Measurements from ENCODE around the gene SMTNL2.
"Not testable (repeated sequence)": the region's sequence is repeated elsewhere in the genome, so short reads cannot be mapped to it uniquely, and the experiment has no call there.

SMTNL2 gene

DNA sequence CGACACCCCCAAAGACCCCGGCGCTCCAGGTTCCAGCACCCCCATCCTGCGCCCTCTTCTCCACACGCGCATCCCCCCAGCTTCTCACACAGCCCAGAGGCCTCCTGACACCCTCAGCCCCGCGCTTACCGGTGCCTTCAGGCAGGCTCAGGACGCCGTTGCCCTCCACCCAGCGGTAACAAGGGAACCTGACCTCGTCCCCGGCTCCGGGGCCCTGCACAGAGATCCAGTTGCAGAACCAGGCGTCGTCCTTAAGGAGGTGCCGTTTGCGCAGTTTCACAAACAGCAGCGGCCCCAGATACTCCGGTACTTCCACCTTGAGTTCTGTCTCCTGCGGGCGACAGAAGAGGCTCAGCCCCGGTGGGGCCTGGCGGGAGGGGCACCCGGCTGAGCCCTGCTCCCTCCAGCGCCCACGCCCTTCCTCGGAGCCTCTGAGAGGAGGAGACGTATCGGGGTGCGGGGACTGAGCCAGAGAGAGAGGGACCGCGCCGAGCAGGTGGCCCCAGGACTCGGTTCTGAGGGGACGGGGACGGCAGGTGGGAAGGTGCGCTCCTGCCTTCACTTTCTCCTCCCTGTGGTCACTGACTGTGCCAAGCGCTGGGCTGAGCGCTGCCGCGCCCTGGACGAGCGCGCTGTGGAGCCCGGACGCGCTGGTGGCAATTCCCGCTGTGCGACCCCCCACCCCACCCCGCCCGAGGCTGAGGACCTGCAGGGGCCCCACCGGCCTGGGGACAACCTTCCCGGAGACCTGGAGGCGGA lies 55.2 kb downstream of the SMTNL2 start:
- peak; percentile 48 for DNase-seq

- DNase-seq: not testable (repeated sequence)
These were observed 56.4 kb downstream of the SMTNL2 start for GRCh38 chr17:4640569-4641188.

- no peak for DNase-seq
These were observed 57.2 kb downstream of the SMTNL2 start, which contains the start of gene ALOX15 for GRCh38 chr17:4641297-4642195. ALOX15 (minus strand) TSS chr17:4641678; CDS start chr17:4641651, 27 bp downstream.

DNA sequence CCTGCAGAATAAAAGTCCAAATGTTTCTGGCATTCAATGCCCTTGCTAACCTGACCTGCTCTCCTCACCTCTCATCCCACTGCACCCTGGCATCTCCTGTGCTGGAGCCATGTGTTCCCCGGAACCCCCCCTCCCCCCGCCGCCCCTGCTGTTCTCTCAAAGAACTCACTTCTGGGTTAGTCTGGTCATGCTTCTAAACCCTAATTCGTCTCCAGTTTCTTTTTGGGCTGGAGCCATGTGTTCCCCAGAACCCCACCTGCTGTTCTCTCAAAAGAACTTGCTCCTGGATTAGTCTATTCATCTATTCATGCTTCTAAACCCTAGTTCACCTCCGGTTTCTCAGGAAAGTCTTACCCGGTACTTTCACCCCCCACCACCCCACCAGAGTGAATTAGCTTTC lies 58.0 kb downstream of the SMTNL2 start:
- DNase-seq: no peak

- no peak for DNase-seq
These were observed 59.3 kb downstream of the SMTNL2 start for GRCh38 chr17:4643676-4644075.

GRCh38 chr17:4645642-4646041 lies 61.3 kb downstream of the SMTNL2 start:
- DNase-seq: no peak

- DNase-seq: no peak
These were observed 64.4 kb downstream of the SMTNL2 start for GRCh38 chr17:4648741-4649140.

DNA sequence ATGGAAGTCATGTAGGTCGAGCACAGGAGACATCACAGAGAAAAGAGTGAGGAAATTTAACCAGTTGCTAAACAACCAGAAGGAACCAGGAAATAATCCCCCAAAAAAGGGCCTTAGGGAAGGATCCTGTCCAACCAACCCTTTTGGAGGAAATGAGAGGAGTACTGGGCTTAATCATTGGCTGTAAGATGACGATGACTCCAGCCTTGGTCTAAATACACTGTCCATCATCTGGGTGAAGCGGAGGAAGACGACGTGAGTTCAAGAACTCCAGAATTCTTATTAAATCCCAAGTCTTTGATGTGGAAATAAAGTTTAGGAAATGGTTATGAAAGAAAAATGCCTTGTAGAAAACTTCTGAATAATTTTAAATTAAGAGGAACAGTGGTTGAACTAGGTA lies 68.7 kb downstream of the SMTNL2 start:
- DNase-seq: no peak

GRCh38 chr17:4655933-4656332 lies 71.6 kb downstream of the SMTNL2 start:
- not testable (repeated sequence) for DNase-seq

GRCh38 chr17:4657678-4658077 lies 73.3 kb downstream of the SMTNL2 start:
- DNase-seq: peak; percentile 69
